Transverse colon (tissue), 4 donors: ENCODE data around the gene CAPZA1. TPM values are rescaled to one million over a fixed set of nuclear protein-coding genes. Genes with fewer than 3 reads are reported as not detected.
A peak's percentile ranks its signal among the peaks of the same experiment; 100 is the strongest.

Experiments used
- DNase-seq: peaks from one replicate; pipeline ENCODE4 v3.0.0-alpha.2; 2019
- H3K27ac ChIP-seq, 4 donors: fragments of 200-600 bp; sonication (generic); 2 replicates each; pipeline ENCODE4 v1.5.1; 2016 to 2018; ENCODE audit warnings: inconsistent platforms in 4 of 4
- H3K27me3 ChIP-seq: fragments of 200-600 bp; sonication (generic); 2 replicates; pipeline ENCODE4 v1.5.1; 2017; ENCODE audit warnings: inconsistent platforms
- H3K36me3 ChIP-seq, 4 donors: fragments of 200-600 bp; sonication (generic); 2 replicates each; pipeline ENCODE4 v1.5.1; 2017 to 2019; ENCODE audit warnings: inconsistent platforms in 4 of 4
- H3K4me1 ChIP-seq, 4 donors: fragments of 200-600 bp; sonication (generic); 2 replicates each; pipeline ENCODE4 v1.5.1; 2017 to 2020; ENCODE audit warnings: inconsistent platforms in 4 of 4
- H3K4me3 ChIP-seq, 4 donors: fragments of 200-600 bp; sonication (generic); 1 replicate in 1 of 4; 2 replicates in 3 of 4; pipeline versions ENCODE4 v1.5.1 to v1.6.1; 2017 to 2019; ENCODE audit warnings: inconsistent platforms in 4 of 4
- H3K9me3 ChIP-seq, 2 donors: fragments of 200-600 bp; sonication (generic); 2 replicates each; pipeline ENCODE4 v1.5.1; 2017 to 2019; ENCODE audit warnings: inconsistent platforms in 2 of 2
- CTCF ChIP-seq, 5 experiments: fragments of 200-600 bp in 3 of 5; fragments of 450-650 bp in 2 of 5; sonication (generic) in 3 of 5; IDR thresholded peaks; 1 replicate in 2 of 5; 2 replicates in 3 of 5; pipeline ENCODE4 v1.5.1; 2016 to 2017; ENCODE audit warnings: antibody characterized with exemption in 5 of 5, inconsistent platforms in 3 of 5, mild to moderate bottlenecking in 2 of 5, moderate library complexity in 1 of 5
- EP300 ChIP-seq: sonication (generic); formaldehyde crosslinking; IDR thresholded peaks from one replicate; pipeline ENCODE4 v1.6.1; 2017; ENCODE audit warnings: antibody characterized with exemption, low read depth
- POLR2A ChIP-seq: fragments of 450-650 bp; IDR thresholded peaks from one replicate; pipeline ENCODE4 v1.6.1; 2016; ENCODE audit warnings: antibody characterized with exemption, mild to moderate bottlenecking, moderate library complexity
- POLR2AphosphoS5 ChIP-seq, 3 donors: sonication (generic); formaldehyde crosslinking; IDR thresholded peaks; one replicate each; pipeline ENCODE4 v1.6.1; 2016; ENCODE audit warnings: antibody characterized with exemption in 3 of 3
- WGBS, 2 donors: methylation state at CpG; one replicate each; pipeline ENCODE4 v1.1.5; 2018; ENCODE audit warnings: low coverage in 1 of 2; 5-methylcytosine and 5-hydroxymethylcytosine counted together
- in situ Hi-C, 4 donors: fragments of 200-750 bp; cut with MboI; loops; one replicate each; pipeline versions ENCODE4 v1.15.0 to v1.15.1; 2017; ENCODE audit warnings: low sequenced_read_pairs in 3 of 4, low pct_ligation_motif_present in 1 of 4, low pct_unique_long_range_greater_than_20kb in 1 of 4
- intact Hi-C: fragments of 100-400 bp; cut with DNase I; formaldehyde crosslinking; loops from one replicate; pipeline ENCODE4 v1.15.1; 2023; ENCODE audit warnings: low total_unique reads
- total RNA-seq, 4 donors: library from RNA; depleted of rRNA; stranded (reverse); fragments of >200 nt; gene quantifications; one replicate each; pipeline ENCODE4 v1.1.0, GENCODE V29; 2016

Gene CAPZA1
- total RNA-seq, 4 donors from 2014 or later: 44.2 to 228 (median 123) TPM

- in situ Hi-C loops: loop anchor here (10.0 to 25.0 kb wide), 3 partner anchors 77 to 360 kb away; partner anchors contain the start of genes CTTNBP2NL (in 4 of the 4) and LRIG2 (in 1 of the 4)
- 71 to 74% methylated on average over 1 to 3 of the region's 3 CpGs for whole genome bisulfite sequencing, 2 donors
- Histone ChIP-seq H3K4me3 (no peak overlapping the region), H3K4me1 (peaks cover 63 to 81% (median 71%) of the 10 kb centered on the region in 4 donors), H3K27ac (peak overlapping the region; percentile 99 to 100 (median 99)), H3K27me3 (no peaks in the 10 kb centered on the region), H3K36me3 (no peaks in the 10 kb centered on the region), H3K9me3 (no peaks in the 10 kb centered on the region)
- no peak for DNase-seq
- intact Hi-C loops: no loop called here
- TF ChIP-seq POLR2A (no peak), POLR2AphosphoS5 (IDR thresholded peaks at IDR 0.05) (no peak), CTCF (IDR thresholded peaks at IDR 0.05) (no peak), EP300 (no peak)
Measured at GRCh38 chr1:112702067-112702395, 82.4 kb downstream of the CAPZA1 start.

GRCh38 chr1:112702420-112703261, 83.0 kb downstream of the CAPZA1 start:
- Histone ChIP-seq H3K27ac (peak overlapping the region; percentile 99 to 100 (median 99)), H3K4me3 (no peak overlapping the region), H3K9me3 (no peaks in the 10 kb centered on the region), H3K27me3 (no peaks in the 10 kb centered on the region), H3K4me1 (peaks cover 66 to 84% (median 71%) of the 10 kb centered on the region in 4 donors), H3K36me3 (no peaks in the 10 kb centered on the region)
- no peak for TF ChIP-seq POLR2A
- TF ChIP-seq EP300: no peak
- no peak for TF ChIP-seq CTCF (IDR thresholded peaks at IDR 0.05)
- TF ChIP-seq POLR2AphosphoS5 (IDR thresholded peaks at IDR 0.05): no peak
- no peak for DNase-seq
- intact Hi-C loops: no loop called here
- 85% methylated on average over 12 of the region's 12 CpGs; no CpG with 5 or more reads in 1 of the 2 donors for WGBS, 2 donors
- in situ Hi-C loops: loop anchor here (10.0 to 25.0 kb wide), 3 partner anchors 78 to 360 kb away; partner anchors contain the start of genes CTTNBP2NL (in 4 of the 4) and LRIG2 (in 1 of the 4)

- intact Hi-C loops: no loop called here
- 83 to 100% methylated on average over 1 to 8 of the region's 8 CpGs for WGBS, 2 donors
- no peaks in the 10 kb centered on the region for H3K9me3 ChIP-seq
Measured at GRCh38 chr1:112703706-112704105, 84.1 kb downstream of the CAPZA1 start.

More at GRCh38 chr1:112703706-112704105, 84.1 kb downstream of the CAPZA1 start:
- in situ Hi-C loops: loop anchor here (10.0 to 25.0 kb wide), 3 partner anchors 79 to 359 kb away; partner anchors contain the start of genes CTTNBP2NL (in 4 of the 4) and LRIG2 (in 1 of the 4)
- no peaks in the 10 kb centered on the region for H3K36me3 ChIP-seq
- H3K4me1 ChIP-seq: peaks cover 61 to 78% (median 65%) of the 10 kb centered on the region in 4 donors
- peak overlapping the region; percentile 99 to 100 (median 99) for H3K27ac ChIP-seq
- no peaks in the 10 kb centered on the region for H3K27me3 ChIP-seq
- no peak for TF ChIP-seq CTCF (IDR thresholded peaks at IDR 0.05)
- no peak for TF ChIP-seq EP300
- no peak for TF ChIP-seq POLR2AphosphoS5 (IDR thresholded peaks at IDR 0.05)
- TF ChIP-seq POLR2A: no peak
- no peak overlapping the region for H3K4me3 ChIP-seq
- DNase-seq: no peak
